ENCODE measurements around the gene LAMA2.

- TF ChIP-seq CTCF (IDR thresholded peaks at IDR 0.05) (no peak), POLR2A (IDR thresholded peaks at IDR 0.05) (no peak), EP300 (IDR thresholded peaks at IDR 0.05) (no peak)
These were observed 577.3 kb downstream of the LAMA2 start for GRCh38 chr6:129460221-129460620.
